ENCODE measurements around the gene RAD51B. TPM values are rescaled to one million over a fixed set of nuclear protein-coding genes. Genes with fewer than 3 reads are reported as not detected.

Gene RAD51B
- total RNA-seq, 6 donors from 2014 or later: 10.6 to 63.9 (median 18.4) TPM

DNA sequence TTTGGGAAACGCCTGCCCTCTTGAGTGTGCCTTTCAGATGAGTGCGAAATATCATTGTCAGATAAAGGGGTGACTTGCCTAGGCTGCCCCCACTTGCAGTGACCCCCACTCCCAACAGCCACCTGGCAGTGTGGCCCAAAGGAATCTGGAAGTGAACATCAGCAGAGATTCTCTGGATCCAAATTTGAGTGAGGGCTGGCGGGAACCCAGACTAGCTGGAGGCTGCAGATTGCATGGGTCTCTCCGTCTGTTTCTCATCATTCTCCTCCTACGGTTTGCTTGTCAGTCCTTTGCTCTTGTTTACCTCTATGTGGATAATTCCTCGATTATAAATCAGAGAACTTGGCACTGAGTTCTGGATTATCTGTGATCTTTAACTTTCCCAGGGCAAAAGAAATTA is 692.5 kb downstream of the RAD51B start:
- H3K9me3 ChIP-seq: no peaks in the 10 kb centered on the region
- H3K27me3 ChIP-seq: no peaks in the 10 kb centered on the region
- ATAC-seq (ENCODE audit: low FRiP score in 2 of 2): no peak
- H3K4me3 ChIP-seq: no peak overlapping the region
- H3K27ac ChIP-seq: peak overlapping the region in 1 of 4 donors; percentile 58
- H3K36me3 ChIP-seq: no peaks in the 10 kb centered on the region
- WGBS, 2 donors: 82% methylated on average over 6 of the region's 6 CpGs
- H3K4me1 ChIP-seq: peaks cover 11 to 42% (median 29%) of the 10 kb centered on the region in 4 donors
- TF ChIP-seq EP300 (IDR thresholded peaks at IDR 0.05) (no peak), POLR2A (IDR thresholded peaks at IDR 0.05) (no peak), POLR2AphosphoS5 (IDR thresholded peaks at IDR 0.05) (no peak)
- TF ChIP-seq, protein P1, sequence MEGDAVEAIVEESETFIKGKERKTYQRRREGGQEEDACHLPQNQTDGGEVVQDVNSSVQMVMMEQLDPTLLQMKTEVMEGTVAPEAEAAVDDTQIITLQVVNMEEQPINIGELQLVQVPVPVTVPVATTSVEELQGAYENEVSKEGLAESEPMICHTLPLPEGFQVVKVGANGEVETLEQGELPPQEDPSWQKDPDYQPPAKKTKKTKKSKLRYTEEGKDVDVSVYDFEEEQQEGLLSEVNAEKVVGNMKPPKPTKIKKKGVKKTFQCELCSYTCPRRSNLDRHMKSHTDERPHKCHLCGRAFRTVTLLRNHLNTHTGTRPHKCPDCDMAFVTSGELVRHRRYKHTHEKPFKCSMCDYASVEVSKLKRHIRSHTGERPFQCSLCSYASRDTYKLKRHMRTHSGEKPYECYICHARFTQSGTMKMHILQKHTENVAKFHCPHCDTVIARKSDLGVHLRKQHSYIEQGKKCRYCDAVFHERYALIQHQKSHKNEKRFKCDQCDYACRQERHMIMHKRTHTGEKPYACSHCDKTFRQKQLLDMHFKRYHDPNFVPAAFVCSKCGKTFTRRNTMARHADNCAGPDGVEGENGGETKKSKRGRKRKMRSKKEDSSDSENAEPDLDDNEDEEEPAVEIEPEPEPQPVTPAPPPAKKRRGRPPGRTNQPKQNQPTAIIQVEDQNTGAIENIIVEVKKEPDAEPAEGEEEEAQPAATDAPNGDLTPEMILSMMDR (IDR thresholded peaks at IDR 0.05): no peak
- no peak for DNase-seq

DNA sequence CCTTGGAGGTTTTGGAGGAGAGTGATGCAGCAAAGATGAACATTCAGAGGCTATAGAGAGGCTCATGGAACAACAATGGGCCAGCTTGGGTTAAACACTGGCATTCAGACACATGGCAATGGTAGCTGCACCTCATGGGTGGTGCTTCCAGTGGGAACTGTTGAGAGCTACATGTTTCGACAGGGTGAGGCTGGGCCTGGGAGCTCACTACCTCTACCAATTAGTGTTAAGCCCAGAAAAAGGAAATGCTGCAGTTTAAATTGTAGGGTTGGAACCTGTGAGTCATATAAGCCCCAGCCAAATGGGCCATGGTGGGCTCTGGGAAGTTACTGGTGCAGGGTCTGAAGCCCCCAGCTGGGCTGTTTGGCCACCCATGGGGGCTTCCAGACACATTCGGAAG is 693.6 kb downstream of the RAD51B start:
- Histone ChIP-seq H3K9me3 (no peaks in the 10 kb centered on the region), H3K27me3 (no peaks in the 10 kb centered on the region), H3K36me3 (no peaks in the 10 kb centered on the region), H3K4me1 (peaks cover 6 to 37% (median 24%) of the 10 kb centered on the region in 4 donors), H3K4me3 (no peak overlapping the region), H3K27ac (peak overlapping the region in 2 of 4 donors; percentile 30 to 31)
- TF ChIP-seq EP300 (IDR thresholded peaks at IDR 0.05) (no peak), POLR2AphosphoS5 (IDR thresholded peaks at IDR 0.05) (no peak), POLR2A (IDR thresholded peaks at IDR 0.05) (no peak)
- TF ChIP-seq, protein P1 (IDR thresholded peaks at IDR 0.05): no peak
- DNase-seq (no peak), ATAC-seq (ENCODE audit: low FRiP score in 2 of 2) (no peak)
- 86 to 96% methylated on average over 2 of the region's 2 CpGs for WGBS, 2 donors

DNA sequence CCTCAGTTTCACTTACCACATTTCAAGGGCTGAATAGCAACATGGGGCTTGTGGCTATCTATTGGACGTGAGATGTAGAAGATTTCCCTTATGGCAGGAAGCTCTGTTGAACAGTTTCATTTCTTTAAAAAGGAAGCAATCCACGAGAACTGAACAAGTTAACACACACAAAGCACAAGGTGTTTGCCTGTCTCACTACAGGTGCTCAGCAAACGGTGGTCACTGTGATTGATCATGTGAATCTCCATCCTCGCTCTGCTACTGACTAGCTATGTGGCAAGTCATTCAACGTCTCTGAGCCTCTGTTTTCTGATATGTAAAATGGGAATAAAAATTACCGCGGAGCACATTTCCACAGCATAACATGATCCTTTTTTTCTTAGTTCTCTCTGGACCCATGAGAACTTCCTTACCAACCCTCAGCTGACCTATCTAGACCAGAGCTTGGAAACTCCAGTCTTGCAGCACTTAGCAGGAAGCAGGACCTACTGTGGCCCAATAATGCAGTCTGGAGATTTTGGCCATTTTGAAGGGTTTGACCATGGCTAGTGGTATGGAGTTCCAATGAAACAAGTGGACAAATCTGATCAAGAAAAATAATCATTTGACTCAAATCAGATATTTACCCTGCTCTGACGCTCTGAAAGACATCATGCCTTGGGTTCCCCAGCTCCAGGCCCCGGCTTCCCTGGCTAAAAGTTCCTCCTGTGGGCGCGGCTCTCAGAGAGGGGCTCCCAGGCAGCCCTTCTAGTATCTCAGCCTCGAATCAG is 694.4 kb downstream of the RAD51B start:
- DNase-seq (no peak), ATAC-seq (ENCODE audit: low FRiP score in 2 of 2) (no peak)
- no peaks in the 10 kb centered on the region for H3K9me3 ChIP-seq
- peaks cover 11 to 38% (median 30%) of the 10 kb centered on the region in 4 donors for H3K4me1 ChIP-seq
- H3K27me3 ChIP-seq: no peaks in the 10 kb centered on the region
- TF ChIP-seq POLR2AphosphoS5 (IDR thresholded peaks at IDR 0.05) (no peak), POLR2A (IDR thresholded peaks at IDR 0.05) (no peak), EP300 (IDR thresholded peaks at IDR 0.05) (no peak)
- TF ChIP-seq, protein P1 (IDR thresholded peaks at IDR 0.05): no peak
- whole genome bisulfite sequencing, 2 donors: 74 to 81% methylated on average over 12 of the region's 12 CpGs
- H3K27ac ChIP-seq: peak overlapping the region in 2 of 4 donors; percentile 35 to 44
- H3K4me3 ChIP-seq: no peak overlapping the region
- H3K36me3 ChIP-seq: no peaks in the 10 kb centered on the region

DNA sequence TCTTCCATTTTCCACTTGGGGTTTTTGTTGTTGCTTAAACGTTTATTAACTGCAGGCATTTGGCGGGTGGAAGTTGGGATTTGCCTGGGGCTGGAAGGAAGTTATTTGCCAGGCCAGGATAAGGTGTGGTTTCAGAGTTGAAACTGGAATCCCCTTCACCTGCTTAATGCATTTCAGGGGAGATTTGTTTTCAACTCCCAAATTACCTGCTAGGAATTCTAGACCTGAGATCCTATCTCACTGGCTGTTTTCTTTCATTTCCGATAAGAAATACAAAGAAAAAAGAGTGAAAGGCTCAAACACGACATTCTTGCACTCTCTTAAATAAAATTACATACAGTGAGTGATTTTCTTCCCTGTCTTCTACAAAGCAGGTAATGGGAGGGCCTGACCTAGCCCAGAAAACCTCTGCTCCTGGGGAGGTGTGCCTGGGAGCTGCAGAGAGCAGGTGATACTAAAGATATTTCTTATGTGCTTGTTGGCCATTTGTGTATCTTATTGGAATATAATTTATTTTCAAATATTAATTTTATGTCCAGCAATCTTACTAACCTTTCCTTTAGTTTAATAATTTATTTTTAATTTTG is 695.1 kb downstream of the RAD51B start:
- Histone ChIP-seq H3K4me1 (peaks cover 16 to 38% (median 31%) of the 10 kb centered on the region in 4 donors), H3K27ac (peak overlapping the region in 2 of 4 donors; percentile 35 to 44)

More for the DNA sequence above, 695.1 kb downstream of the RAD51B start:
- Histone ChIP-seq H3K9me3 (no peaks in the 10 kb centered on the region), H3K36me3 (no peaks in the 10 kb centered on the region), H3K4me3 (no peak overlapping the region), H3K27me3 (no peaks in the 10 kb centered on the region)
- ATAC-seq (ENCODE audit: low FRiP score in 2 of 2): no peak
- WGBS, 2 donors: 67 to 69% methylated on average over 4 of the region's 4 CpGs
- TF ChIP-seq POLR2A (IDR thresholded peaks at IDR 0.05) (no peak), POLR2AphosphoS5 (IDR thresholded peaks at IDR 0.05) (no peak), EP300 (IDR thresholded peaks at IDR 0.05) (no peak)
- TF ChIP-seq, protein P1 (IDR thresholded peaks at IDR 0.05): no peak
- no peak for DNase-seq

Measured in upper lobe of left lung (tissue), 6 donors.